GM21390 (cell line): Measurements from ENCODE around the gene DDX50.
"Not testable (repeated sequence)": the region's sequence is repeated elsewhere in the genome, so short reads cannot be mapped to it uniquely, and the experiment has no call there.

Source experiments
- ATAC-seq: cut with Tn5 transposase; IDR thresholded peaks from one replicate; pipeline ENCODE4 v1.9.1; 2021; ENCODE audit not compliant: unreplicated experiment

The DDX50 gene

DNA sequence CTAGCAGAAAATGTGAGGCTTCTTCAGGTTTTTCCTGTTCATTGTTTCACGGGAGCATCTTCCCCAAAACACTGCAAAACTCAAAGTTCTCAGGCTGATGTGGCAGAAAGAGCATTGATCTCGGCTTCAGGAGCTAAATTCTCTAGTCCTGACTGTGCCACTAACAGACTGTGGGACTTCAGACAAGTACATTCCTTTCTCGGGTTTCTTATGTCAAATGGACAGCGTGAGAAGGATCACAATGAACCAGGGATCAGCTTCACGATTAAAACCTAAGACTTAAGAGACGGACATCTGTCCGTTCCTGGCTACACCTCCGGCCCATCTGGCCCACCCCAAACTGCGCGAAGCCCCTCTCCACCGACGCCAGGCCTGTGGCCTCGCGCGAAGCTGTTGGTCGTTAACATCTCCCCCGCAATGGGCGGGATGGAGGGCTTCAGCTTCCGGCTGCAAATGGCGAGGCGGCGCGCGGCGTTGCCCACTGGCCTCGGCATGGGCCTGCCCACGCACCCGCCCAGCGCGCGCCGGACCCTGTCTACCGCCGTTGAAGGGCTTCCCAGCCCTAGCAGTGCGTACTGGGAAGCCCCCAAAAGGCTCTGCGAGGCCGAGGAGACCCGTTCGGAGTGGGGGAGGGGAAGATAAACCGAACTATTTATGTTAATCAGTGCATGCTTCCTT lies 549 bp upstream of the DDX50 start:
- peak; percentile 42 for ATAC-seq

DNA sequence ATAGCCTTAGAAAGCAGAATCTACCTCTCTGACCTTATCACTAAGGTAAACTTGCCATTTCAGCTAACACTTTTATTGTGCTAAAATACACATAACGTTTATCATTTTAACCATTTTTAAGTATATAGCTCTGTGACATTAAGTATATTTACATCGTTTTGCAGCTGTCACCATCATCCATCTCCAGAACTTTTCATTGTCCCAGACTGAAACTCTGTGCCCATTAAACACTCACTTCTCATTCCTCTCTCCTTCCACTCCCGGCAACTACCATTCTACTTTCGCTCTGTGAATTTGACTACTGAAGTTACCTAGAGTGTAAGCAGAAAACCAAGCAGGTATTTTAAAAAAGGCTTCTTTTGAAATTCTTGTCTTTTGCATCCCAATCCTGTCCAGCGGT lies 1.3 kb downstream of the DDX50 start:
- no peak for ATAC-seq

GRCh38 chr10:68924593-68924992 lies 23.5 kb downstream of the DDX50 start:
- no peak for ATAC-seq

DNA sequence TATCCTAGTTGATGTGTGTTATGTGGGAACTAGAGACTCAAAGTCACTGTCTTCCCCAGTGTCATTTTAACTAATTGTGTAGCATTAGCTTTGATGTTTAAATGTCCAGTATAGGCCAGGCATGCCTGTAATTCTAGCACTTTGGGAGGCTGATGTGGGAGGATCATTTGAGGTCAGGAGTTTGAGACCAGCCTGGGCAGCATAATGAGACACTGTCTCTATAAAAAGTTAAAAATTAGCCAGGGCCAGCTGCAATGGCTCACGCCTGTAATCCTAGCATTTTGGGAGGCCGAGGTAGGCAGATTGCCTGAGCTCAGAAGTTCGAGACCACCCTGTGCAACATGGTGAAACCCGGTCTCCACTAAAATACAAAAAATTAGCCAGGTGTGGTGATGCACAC lies 24.4 kb downstream of the DDX50 start:
- no peak for ATAC-seq

DNA sequence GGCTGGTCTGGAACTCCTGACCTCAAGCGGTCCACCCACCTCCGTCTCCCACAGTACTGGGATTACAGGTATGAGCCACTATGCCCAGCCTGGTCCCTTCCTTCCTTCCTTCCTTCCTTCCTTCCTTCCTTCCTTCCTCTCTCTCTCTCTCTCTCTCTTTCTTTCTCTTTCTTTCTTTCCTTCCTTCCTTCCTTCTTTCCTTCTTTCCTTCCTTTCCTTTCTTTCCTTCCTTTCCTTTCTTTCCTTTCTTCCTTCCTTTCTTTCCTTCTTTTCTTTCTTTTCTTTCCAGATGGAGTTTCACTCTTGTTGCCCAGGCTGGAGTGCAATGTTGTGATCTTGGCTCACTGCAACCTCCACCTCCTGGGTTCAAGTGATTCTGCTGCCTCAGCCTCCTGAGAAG lies 28.0 kb downstream of the DDX50 start:
- not testable (repeated sequence) for ATAC-seq

DNA sequence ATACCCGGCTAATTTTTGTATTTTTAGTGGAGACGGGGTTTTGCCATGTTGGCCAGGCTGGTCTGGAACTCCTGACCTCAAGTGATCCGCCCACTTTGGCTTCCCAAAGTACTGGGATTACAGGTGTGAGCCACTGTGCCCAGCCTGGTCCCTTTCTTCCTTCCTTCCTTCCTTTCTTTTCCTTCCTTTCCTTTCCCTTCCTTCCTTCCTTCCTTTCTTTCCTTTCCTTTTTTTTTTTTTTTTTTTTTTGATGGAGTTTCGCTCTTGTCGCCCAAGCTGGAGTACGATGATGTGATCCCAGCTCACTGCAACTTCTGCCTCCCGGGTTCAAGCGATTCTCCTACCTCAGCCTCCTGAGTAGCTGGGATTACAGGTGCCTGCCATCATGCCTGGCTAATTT lies 28.8 kb downstream of the DDX50 start:
- not testable (repeated sequence) for ATAC-seq

- ATAC-seq = not testable (repeated sequence)
Observed at GRCh38 chr10:68932860-68933259, 31.7 kb downstream of the DDX50 start.

DNA sequence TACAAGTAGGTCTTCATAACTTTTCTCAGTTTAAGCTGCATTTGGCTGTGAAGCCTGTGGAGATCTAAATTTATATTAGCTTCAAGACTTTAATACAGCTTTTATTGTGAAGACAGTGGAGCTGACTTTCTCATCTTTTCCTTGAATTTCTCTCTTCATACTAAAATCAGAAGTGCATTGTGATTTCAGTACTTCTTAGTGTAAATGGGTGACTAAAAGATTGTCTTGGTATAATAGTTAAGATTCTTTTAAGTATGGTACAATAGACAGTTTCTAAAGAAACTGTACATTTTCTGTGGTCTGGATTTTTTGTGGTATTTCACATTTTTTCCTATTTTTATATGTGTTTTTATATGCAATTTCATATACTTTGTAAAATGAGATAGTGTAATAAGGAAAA lies 33.9 kb downstream of the DDX50 start:
- no peak for ATAC-seq

- no peak for ATAC-seq
Observed at GRCh38 chr10:68938117-68938516, 37.0 kb downstream of the DDX50 start.

DNA sequence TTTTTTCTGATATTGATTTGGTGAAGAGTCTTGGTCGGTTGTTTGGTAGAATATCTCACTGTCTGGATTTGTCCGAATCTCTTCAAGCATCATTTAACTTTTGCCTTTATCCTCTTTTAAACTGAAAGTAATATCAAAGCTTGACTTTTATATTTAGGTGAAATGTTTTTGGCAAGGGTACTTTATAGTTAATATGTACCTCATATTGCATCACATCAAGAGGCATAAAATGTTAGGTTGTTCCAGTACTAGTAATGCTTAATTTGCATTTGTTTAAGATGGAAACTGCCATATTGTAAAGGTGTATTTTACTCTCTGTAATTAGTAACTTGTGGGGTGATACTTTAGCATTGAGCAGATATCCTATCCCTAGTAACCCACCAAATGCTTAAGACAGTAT lies 37.8 kb downstream of the DDX50 start:
- ATAC-seq = no peak

- ATAC-seq = not testable (repeated sequence)
Observed at GRCh38 chr10:68940917-68941316, 39.8 kb downstream of the DDX50 start.

GRCh38 chr10:68950598-68950997 lies 49.5 kb downstream of the DDX50 start:
- ATAC-seq = no peak

DNA sequence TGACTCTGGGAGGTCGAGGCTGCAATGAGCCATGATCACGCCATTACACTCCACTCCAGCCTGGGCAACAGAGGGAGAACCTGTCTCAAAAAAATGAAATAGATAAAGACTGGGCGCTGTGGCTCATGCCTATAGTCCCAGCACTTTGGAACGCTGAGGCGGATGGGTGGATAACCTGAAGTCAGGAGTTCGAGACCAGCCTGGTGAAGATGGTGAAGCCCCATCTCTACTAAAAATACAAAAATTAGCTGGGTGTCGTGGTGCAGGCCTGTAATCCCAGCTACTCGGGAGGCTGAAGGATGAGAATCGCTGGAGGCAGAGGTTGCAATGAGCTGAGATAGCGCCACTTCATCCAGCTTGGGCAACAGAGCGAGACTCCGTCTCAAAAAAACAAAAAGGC lies 53.8 kb downstream of the DDX50 start:
- no peak for ATAC-seq

GRCh38 chr10:68955355-68955831 lies 54.3 kb downstream of the DDX50 start:
- ATAC-seq = no peak

DNA sequence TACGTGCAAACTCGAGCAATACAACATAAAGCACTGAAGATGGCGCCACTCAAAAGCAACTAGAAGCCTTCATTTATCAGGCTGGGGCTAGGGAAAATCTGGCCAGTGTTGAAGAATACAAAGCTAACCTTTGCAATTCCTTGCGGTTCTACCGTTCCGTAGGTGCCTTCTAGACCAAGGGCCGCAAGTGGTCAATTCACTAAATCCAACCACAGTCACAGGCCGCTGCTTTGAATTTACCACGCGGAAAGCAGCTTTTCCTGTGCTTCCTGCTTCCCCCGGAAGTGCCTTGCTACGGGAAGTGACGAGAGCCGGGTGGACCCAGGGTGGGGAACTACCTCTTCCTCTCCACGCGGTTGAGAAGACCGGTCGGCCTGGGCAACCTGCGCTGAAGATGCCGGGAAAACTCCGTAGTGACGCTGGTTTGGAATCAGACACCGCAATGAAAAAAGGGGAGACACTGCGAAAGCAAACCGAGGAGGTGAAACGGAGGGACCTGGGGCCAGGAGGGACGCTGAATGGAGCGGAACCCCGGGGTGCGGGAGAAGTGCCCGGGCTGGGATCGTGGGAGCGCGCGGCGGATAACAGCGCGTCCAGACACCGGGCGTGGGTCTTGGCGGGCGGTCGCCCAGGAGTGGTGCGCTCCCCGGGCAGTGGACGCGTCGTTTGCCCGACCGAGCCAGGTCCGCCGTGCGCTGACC lies 54.9 kb downstream of the DDX50 start, which contains the start of gene DDX21:
DDX21 (plus strand) TSS at position 339 of the 701 bp plus-strand sequence; CDS start at position 395, 56 bp downstream.
- ATAC-seq = peak; percentile 88

- no peak for ATAC-seq
Observed at GRCh38 chr10:68957284-68957615, 56.1 kb downstream of the DDX50 start.

- ATAC-seq = no peak
Observed at GRCh38 chr10:68957654-68958053, 56.5 kb downstream of the DDX50 start.

DNA sequence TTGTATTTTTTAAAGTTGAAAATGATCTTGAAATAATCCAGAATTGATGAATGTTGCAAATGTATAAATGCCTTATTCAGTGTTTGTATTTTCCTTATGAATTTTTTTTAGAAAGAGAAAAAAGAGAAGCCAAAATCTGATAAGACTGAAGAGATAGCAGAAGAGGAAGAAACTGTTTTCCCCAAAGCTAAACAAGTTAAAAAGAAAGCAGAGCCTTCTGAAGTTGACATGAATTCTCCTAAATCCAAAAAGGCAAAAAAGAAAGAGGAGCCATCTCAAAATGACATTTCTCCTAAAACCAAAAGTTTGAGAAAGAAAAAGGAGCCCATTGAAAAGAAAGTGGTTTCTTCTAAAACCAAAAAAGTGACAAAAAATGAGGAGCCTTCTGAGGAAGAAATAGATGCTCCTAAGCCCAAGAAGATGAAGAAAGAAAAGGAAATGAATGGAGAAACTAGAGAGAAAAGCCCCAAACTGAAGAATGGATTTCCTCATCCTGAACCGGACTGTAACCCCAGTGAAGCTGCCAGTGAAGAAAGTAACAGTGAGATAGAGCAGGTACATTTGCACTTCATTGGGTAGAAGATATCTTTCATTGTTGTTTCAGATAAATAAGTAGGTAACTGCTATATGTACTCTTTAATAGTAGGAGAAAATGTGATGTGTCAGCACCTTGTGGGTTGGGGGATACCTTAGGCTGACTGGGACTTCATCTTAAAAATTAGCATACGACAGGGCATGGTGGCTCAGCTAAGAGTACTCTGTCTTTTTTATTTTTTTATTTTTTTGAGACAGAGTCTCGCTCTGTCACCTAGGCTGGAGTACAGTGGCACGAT lies 58.8 kb downstream of the DDX50 start:
- ATAC-seq = no peak

DNA sequence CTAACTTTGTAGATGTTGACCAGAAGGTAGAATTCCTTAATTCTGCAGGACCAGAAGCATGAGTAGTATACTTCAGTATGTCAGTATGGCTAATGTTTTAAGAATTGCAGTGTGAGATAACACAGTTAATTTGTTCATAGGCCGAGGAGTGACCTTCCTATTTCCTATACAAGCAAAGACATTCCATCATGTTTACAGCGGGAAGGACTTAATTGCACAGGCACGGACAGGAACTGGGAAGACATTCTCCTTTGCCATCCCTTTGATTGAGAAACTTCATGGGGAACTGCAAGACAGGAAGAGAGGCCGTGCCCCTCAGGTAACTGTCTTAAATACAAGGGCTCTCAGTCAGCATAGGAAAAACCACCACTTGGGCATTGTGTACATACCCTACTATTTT lies 62.0 kb downstream of the DDX50 start:
- no peak for ATAC-seq

GRCh38 chr10:68973975-68974374 lies 72.9 kb downstream of the DDX50 start:
- no peak for ATAC-seq

- not testable (repeated sequence) for ATAC-seq
Observed at GRCh38 chr10:68975936-68976473, 74.9 kb downstream of the DDX50 start.
